ENCODE data around the gene TMEM200A.

- TF ChIP-seq, protein P1, sequence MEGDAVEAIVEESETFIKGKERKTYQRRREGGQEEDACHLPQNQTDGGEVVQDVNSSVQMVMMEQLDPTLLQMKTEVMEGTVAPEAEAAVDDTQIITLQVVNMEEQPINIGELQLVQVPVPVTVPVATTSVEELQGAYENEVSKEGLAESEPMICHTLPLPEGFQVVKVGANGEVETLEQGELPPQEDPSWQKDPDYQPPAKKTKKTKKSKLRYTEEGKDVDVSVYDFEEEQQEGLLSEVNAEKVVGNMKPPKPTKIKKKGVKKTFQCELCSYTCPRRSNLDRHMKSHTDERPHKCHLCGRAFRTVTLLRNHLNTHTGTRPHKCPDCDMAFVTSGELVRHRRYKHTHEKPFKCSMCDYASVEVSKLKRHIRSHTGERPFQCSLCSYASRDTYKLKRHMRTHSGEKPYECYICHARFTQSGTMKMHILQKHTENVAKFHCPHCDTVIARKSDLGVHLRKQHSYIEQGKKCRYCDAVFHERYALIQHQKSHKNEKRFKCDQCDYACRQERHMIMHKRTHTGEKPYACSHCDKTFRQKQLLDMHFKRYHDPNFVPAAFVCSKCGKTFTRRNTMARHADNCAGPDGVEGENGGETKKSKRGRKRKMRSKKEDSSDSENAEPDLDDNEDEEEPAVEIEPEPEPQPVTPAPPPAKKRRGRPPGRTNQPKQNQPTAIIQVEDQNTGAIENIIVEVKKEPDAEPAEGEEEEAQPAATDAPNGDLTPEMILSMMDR (conservative IDR thresholded peaks at IDR 0.05; ENCODE audit: low read depth, low read length), result no peak
- no peak for TF ChIP-seq EZH2 (IDR thresholded peaks at IDR 0.05; ENCODE audit: borderline replicate concordance, low read depth, low read length, poor library complexity, severe bottlenecking)
Observed at GRCh38 chr6:130409418-130410100, 43.7 kb downstream of the TMEM200A start.
